Neural cell (in vitro differentiated cells): ENCODE results near the gene BRD7.

Experiments
- EP300 ChIP-seq: fragments of 450-650 bp; conservative IDR thresholded peaks from 2 replicates; pipeline ENCODE4 v1.6.1; 2014; ENCODE audit warnings: antibody characterized with exemption, mild to moderate bottlenecking, moderate library complexity; ENCODE audit not compliant: poor library complexity, severe bottlenecking
- EZH2 ChIP-seq: fragments of 200-600, 300-800 bp; shearing (Covaris generic), sonication (generic); IDR thresholded peaks from 2 replicates; pipeline ENCODE4 v1.6.1; 2014; ENCODE audit warnings: antibody characterized with exemption, low read length, borderline replicate concordance, mild to moderate bottlenecking; ENCODE audit not compliant: insufficient read depth, poor library complexity, severe bottlenecking
- MXI1 ChIP-seq: fragments of 450-650 bp; conservative IDR thresholded peaks from 2 replicates; pipeline ENCODE4 v1.6.1; 2014; ENCODE audit warnings: antibody characterized with exemption, mild to moderate bottlenecking; ENCODE audit not compliant: poor library complexity, severe bottlenecking
- POLR2AphosphoS5 ChIP-seq: IDR thresholded peaks from 2 replicates; pipeline ENCODE4 v1.6.1; 2012
- RAD21 ChIP-seq: fragments of 450-650 bp; conservative IDR thresholded peaks from 2 replicates; pipeline ENCODE4 v1.6.1; 2014; ENCODE audit warnings: antibody characterized with exemption, mild to moderate bottlenecking, moderate library complexity
- SMC3 ChIP-seq: fragments of 450-650 bp; conservative IDR thresholded peaks from 2 replicates; pipeline ENCODE4 v1.6.1; 2014; ENCODE audit warnings: antibody characterized with exemption, mild to moderate bottlenecking, moderate library complexity; ENCODE audit not compliant: poor library complexity
- TAF1 ChIP-seq: IDR thresholded peaks from 2 replicates; pipeline ENCODE4 v1.6.1; 2012; ENCODE audit warnings: low read depth
- TF ChIP-seq, protein P1 (sequence below): fragments of 450-650 bp; IDR thresholded peaks from 2 replicates; pipeline ENCODE4 v1.5.1; 2014; ENCODE audit warnings: antibody characterized with exemption, mild to moderate bottlenecking, moderate library complexity; ENCODE audit not compliant: poor library complexity, severe bottlenecking
- TF ChIP-seq, protein P2 (sequence below): IDR thresholded peaks from 2 replicates; pipeline ENCODE4 v1.6.1; 2012; ENCODE audit warnings: borderline replicate concordance

DNA sequence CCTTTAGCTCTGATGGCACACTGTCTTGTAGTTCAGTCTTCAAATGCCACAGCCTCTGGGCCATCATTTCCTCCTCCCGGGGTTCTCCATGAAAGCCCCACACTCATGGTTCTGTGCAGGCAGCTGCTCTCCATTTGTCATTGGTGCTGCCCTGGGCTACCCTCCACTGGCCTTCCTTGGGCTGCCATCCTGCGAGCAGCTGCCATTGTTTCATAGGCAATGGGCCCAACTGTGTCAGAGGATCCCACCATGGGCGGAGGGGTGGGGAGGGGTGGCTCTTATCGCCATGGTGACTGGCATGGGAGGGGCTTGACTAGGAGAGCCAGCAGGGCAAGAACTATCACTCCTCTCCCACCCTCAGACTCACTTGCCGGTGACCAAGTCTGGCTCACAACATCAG is 38.6 kb upstream of the BRD7 start:
- TF ChIP-seq, protein P1, sequence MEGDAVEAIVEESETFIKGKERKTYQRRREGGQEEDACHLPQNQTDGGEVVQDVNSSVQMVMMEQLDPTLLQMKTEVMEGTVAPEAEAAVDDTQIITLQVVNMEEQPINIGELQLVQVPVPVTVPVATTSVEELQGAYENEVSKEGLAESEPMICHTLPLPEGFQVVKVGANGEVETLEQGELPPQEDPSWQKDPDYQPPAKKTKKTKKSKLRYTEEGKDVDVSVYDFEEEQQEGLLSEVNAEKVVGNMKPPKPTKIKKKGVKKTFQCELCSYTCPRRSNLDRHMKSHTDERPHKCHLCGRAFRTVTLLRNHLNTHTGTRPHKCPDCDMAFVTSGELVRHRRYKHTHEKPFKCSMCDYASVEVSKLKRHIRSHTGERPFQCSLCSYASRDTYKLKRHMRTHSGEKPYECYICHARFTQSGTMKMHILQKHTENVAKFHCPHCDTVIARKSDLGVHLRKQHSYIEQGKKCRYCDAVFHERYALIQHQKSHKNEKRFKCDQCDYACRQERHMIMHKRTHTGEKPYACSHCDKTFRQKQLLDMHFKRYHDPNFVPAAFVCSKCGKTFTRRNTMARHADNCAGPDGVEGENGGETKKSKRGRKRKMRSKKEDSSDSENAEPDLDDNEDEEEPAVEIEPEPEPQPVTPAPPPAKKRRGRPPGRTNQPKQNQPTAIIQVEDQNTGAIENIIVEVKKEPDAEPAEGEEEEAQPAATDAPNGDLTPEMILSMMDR = no peak
- TF ChIP-seq EZH2 (no peak), EP300 (no peak), POLR2AphosphoS5 (no peak), MXI1 (no peak), SMC3 (no peak), TAF1 (no peak), RAD21 (no peak)
- TF ChIP-seq, protein P2, sequence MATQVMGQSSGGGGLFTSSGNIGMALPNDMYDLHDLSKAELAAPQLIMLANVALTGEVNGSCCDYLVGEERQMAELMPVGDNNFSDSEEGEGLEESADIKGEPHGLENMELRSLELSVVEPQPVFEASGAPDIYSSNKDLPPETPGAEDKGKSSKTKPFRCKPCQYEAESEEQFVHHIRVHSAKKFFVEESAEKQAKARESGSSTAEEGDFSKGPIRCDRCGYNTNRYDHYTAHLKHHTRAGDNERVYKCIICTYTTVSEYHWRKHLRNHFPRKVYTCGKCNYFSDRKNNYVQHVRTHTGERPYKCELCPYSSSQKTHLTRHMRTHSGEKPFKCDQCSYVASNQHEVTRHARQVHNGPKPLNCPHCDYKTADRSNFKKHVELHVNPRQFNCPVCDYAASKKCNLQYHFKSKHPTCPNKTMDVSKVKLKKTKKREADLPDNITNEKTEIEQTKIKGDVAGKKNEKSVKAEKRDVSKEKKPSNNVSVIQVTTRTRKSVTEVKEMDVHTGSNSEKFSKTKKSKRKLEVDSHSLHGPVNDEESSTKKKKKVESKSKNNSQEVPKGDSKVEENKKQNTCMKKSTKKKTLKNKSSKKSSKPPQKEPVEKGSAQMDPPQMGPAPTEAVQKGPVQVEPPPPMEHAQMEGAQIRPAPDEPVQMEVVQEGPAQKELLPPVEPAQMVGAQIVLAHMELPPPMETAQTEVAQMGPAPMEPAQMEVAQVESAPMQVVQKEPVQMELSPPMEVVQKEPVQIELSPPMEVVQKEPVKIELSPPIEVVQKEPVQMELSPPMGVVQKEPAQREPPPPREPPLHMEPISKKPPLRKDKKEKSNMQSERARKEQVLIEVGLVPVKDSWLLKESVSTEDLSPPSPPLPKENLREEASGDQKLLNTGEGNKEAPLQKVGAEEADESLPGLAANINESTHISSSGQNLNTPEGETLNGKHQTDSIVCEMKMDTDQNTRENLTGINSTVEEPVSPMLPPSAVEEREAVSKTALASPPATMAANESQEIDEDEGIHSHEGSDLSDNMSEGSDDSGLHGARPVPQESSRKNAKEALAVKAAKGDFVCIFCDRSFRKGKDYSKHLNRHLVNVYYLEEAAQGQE = no peak
